PC-3 (cell line): Measurements from ENCODE around the gene EMILIN3.

Experiments
- EZH2phosphoT487 ChIP-seq: fragments of 300-600 bp; sonication (generic); IDR thresholded peaks from 2 replicates; pipeline ENCODE4 v1.6.1; 2018; ENCODE audit warnings: mild to moderate bottlenecking, antibody characterized with exemption, low read length, borderline replicate concordance
- TF ChIP-seq, protein P1 (sequence below): fragments of 300-600 bp; sonication (generic); conservative IDR thresholded peaks from 2 replicates; pipeline ENCODE4 v1.5.1; 2017; ENCODE audit warnings: antibody characterized with exemption, low read depth, mild to moderate bottlenecking, low read length

DNA sequence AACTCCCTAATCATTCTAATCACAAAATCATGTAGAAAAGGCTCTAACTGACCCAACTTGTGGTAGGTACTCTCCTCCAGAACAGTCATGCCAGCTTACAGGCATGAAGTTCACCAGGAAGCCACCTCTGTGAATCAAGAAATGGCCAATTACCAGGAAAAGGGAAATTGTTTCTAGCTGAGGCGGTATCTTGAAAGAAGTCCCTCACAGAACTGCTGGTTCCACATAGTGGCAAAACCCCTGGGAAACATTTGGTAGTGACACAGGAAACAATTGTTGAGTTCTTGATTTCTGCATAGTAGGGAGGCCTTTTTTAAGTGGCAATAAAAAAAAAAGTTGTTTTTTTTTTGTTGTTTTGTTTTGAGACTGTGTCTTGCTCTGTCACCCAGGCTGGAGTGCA is 45.6 kb downstream of the EMILIN3 start:
- TF ChIP-seq, protein P1, sequence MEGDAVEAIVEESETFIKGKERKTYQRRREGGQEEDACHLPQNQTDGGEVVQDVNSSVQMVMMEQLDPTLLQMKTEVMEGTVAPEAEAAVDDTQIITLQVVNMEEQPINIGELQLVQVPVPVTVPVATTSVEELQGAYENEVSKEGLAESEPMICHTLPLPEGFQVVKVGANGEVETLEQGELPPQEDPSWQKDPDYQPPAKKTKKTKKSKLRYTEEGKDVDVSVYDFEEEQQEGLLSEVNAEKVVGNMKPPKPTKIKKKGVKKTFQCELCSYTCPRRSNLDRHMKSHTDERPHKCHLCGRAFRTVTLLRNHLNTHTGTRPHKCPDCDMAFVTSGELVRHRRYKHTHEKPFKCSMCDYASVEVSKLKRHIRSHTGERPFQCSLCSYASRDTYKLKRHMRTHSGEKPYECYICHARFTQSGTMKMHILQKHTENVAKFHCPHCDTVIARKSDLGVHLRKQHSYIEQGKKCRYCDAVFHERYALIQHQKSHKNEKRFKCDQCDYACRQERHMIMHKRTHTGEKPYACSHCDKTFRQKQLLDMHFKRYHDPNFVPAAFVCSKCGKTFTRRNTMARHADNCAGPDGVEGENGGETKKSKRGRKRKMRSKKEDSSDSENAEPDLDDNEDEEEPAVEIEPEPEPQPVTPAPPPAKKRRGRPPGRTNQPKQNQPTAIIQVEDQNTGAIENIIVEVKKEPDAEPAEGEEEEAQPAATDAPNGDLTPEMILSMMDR: no peak
- no peak for TF ChIP-seq EZH2phosphoT487
